RWPE1 (cell line): Measurements from ENCODE around the gene RTP2.

Source experiments
- CTCF ChIA-PET: fragments of 350-600 bp; sonication (Branson Sonifier 250); formaldehyde crosslinking; extraction: SDS; loops from one replicate; lab custom pipeline; 2021; lab: Yijun Ruan, JAX
- POLR2A ChIA-PET: fragments of 400-600 bp; formaldehyde crosslinking; extraction: SDS; loops from one replicate; lab custom pipeline; 2020; ENCODE audit warnings: antibody characterized with exemption; ENCODE audit not compliant: low non-redundant PET; lab: Yijun Ruan, JAX
- DNase-seq: peaks from one replicate; pipeline ENCODE4 v3.0.0; 2012; ENCODE audit warnings: low spot score
- H3K27ac ChIP-seq: fragments of 450-650 bp; 2 replicates; pipeline ENCODE4 v1.5.1; 2017
- CTCF ChIP-seq: fragments of 450-650 bp; conservative IDR thresholded peaks from 2 replicates; pipeline ENCODE4 v1.5.1; 2017; ENCODE audit warnings: low read depth, mild to moderate bottlenecking

The RTP2 gene

GRCh38 chr3:187708696-187709095 lies 6.3 kb upstream of the RTP2 start:
- no peak overlapping the region for H3K27ac ChIP-seq
- ChIA-PET CTCF (interaction anchor here (0.6 kb wide), 2 partner anchors 676 to 1492 kb away, joined by 3 read pairs; no protein-coding TSS in a partner anchor), POLR2A (no interaction called here)
- TF ChIP-seq CTCF = no peak
- no peak for DNase-seq

- POLR2A ChIA-PET = no interaction called here
- no peak for TF ChIP-seq CTCF
- no peak for DNase-seq
These were observed 4.6 kb upstream of the RTP2 start for GRCh38 chr3:187706971-187707370.

GRCh38 chr3:187705164-187705563 lies 2.8 kb upstream of the RTP2 start:
- TF ChIP-seq CTCF = no peak
- CTCF ChIA-PET = interaction anchor here (0.6 kb wide), 1 partner anchor 540 kb away, joined by 3 read pairs; no protein-coding TSS in a partner anchor
- no peak overlapping the region for H3K27ac ChIP-seq
- no peak for DNase-seq
- POLR2A ChIA-PET = no interaction called here

More at GRCh38 chr3:187706971-187707370, 4.6 kb upstream of the RTP2 start:
- CTCF ChIA-PET = no interaction called here
- no peak overlapping the region for H3K27ac ChIP-seq

- POLR2A ChIA-PET = no interaction called here
These were observed 2.1 kb downstream of the RTP2 start for GRCh38 chr3:187700249-187700648.

GRCh38 chr3:187698499-187699399 lies 3.6 kb downstream of the RTP2 start:
- H3K27ac ChIP-seq = no peak overlapping the region
- CTCF ChIA-PET = no interaction called here
- DNase-seq = no peak
- POLR2A ChIA-PET = no interaction called here
- TF ChIP-seq CTCF = no peak

More at GRCh38 chr3:187700249-187700648, 2.1 kb downstream of the RTP2 start:
- CTCF ChIA-PET = interaction anchor here (2.4 kb wide), 1 partner anchor 21 kb away, joined by 7 read pairs; no protein-coding TSS in a partner anchor
- no peak for DNase-seq
- no peak for TF ChIP-seq CTCF
- H3K27ac ChIP-seq = no peak overlapping the region

GRCh38 chr3:187696021-187696420 lies 6.3 kb downstream of the RTP2 start:
- POLR2A ChIA-PET = no interaction called here
- no peak for TF ChIP-seq CTCF
- CTCF ChIA-PET = interaction anchor here (0.5 kb wide), 1 partner anchor 187 kb away, joined by 3 read pairs; no protein-coding TSS in a partner anchor
- DNase-seq = no peak
- no peak overlapping the region for H3K27ac ChIP-seq
